K562 (cell line): ENCODE results near the gene LTA. TPM values are rescaled to one million over a fixed set of nuclear protein-coding genes. Genes with fewer than 3 reads are reported as not detected.

Experiments used
- ESRRA ChIP-seq: fragments of 450-650 bp; IDR thresholded peaks from 2 replicates; pipeline ENCODE4 v1.6.1; 2014; ENCODE audit warnings: low read depth, mild to moderate bottlenecking, moderate library complexity, borderline replicate concordance
- KAT2B ChIP-seq: IDR thresholded peaks from one replicate; pipeline ENCODE4 v1.6.1; 2012; ENCODE audit warnings: low read depth, mild to moderate bottlenecking, control low read depth, inconsistent platforms, low read length, moderate library complexity
- MAFF ChIP-seq: IDR thresholded peaks from 2 replicates; pipeline ENCODE4 v1.6.1; 2012; ENCODE audit warnings: low read length, improper control_type of control experiment
- MBD2 ChIP-seq: sonication (generic); IDR thresholded peaks from 2 replicates; pipeline ENCODE4 v1.6.1; 2016; ENCODE audit warnings: low read depth, borderline replicate concordance
- MCM5 ChIP-seq: fragments of 450-650 bp; IDR thresholded peaks from 2 replicates; pipeline ENCODE4 v1.6.1; 2016; ENCODE audit warnings: low read depth
- NCOA4 ChIP-seq: fragments of 450-650 bp; IDR thresholded peaks from 2 replicates; pipeline ENCODE4 v1.6.1; 2018; ENCODE audit warnings: mild to moderate bottlenecking; ENCODE audit not compliant: partially characterized antibody
- SIX5 ChIP-seq, 2 experiments: IDR thresholded peaks; 2 replicates each; pipeline ENCODE4 v1.6.1; 2011; ENCODE audit warnings: low read length in 2 of 2, borderline replicate concordance in 1 of 2, low read depth in 1 of 2, mild to moderate bottlenecking in 1 of 2, moderate library complexity in 1 of 2; ENCODE audit not compliant: insufficient read depth in 1 of 2
- SMAD3 ChIP-seq: fragments of 450-650 bp; formaldehyde crosslinking; conservative IDR thresholded peaks from 2 replicates; pipeline ENCODE4 v1.4.0; 2020; ENCODE audit warnings: mild to moderate bottlenecking
- SREBF2 ChIP-seq: sonication (generic); formaldehyde crosslinking; IDR thresholded peaks from 2 replicates; pipeline ENCODE4 v1.4.0; 2020; ENCODE audit warnings: mild to moderate bottlenecking, missing genetic modification reagents
- TCF3 ChIP-seq: sonication (generic); formaldehyde crosslinking; IDR thresholded peaks from 2 replicates; pipeline ENCODE4 v1.4.0; 2020; ENCODE audit warnings: mild to moderate bottlenecking, missing genetic modification reagents
- ZNF140 ChIP-seq: fragments of 250-450 bp; sonication (Bioruptor Pico); IDR thresholded peaks from 2 replicates; pipeline ENCODE4 v1.8.0; 2021; ENCODE audit warnings: moderate library complexity, mild to moderate bottlenecking, inconsistent platforms
- ZNF143 ChIP-seq: sonication (generic); formaldehyde crosslinking; IDR thresholded peaks from 2 replicates; pipeline ENCODE4 v1.9.0; 2022; ENCODE audit warnings: mild to moderate bottlenecking, missing genetic modification reagents
- ZNF282 ChIP-seq: sonication (generic); formaldehyde crosslinking; IDR thresholded peaks from 2 replicates; pipeline ENCODE4 v1.8.1; 2023; ENCODE audit warnings: missing genetic modification reagents
- ZNF3 ChIP-seq: fragments of 250-450 bp; sonication (Bioruptor Pico); IDR thresholded peaks from 2 replicates; pipeline ENCODE4 v1.5.0; 2021; ENCODE audit warnings: mild to moderate bottlenecking, moderate library complexity
- ZNF444 ChIP-seq: fragments of 250-450 bp; sonication (Bioruptor Pico); IDR thresholded peaks from 2 replicates; pipeline ENCODE4 v1.4.0; 2020; ENCODE audit warnings: mild to moderate bottlenecking, moderate library complexity
- polyA plus RNA-seq, 8 experiments: library from polyadenylated mRNA; depleted of rRNA in 4 of 8; stranded (reverse) in 5 of 8; unstranded in 3 of 8; fragments of >200 nt; fragmentation: Nextera tagmentation in 2 of 8; fragmentation: Illumina TruSeq in 1 of 8; extraction: Ambion mirVana in 2 of 8; extraction: Trizol in 1 of 8; gene quantifications; 2 replicates each; pipeline versions ENCODE4 v1.2.1 to v1.2.3, GENCODE V29; 2011 to 2014; ENCODE audit warnings: inconsistent platforms in 1 of 8, missing spikeins in 1 of 8
- total RNA-seq, 7 experiments: library from RNA; depleted of rRNA in 6 of 7; stranded (reverse); fragments of >200 nt in 6 of 7; fragmentation: Illumina TruSeq in 2 of 7; extraction: Trizol in 2 of 7; gene quantifications; 2 replicates each; pipeline versions ENCODE4 v1.2.1 to v1.2.3, GENCODE V29; 2011 to 2021; ENCODE audit warnings: low replicate concordance in 1 of 7
- TF ChIP-seq, protein P1 (sequence below), 2 experiments: fragments of 450-650 bp; conservative IDR thresholded peaks; 2 replicates each; pipeline ENCODE4 v1.6.1; 2017; ENCODE audit warnings: mild to moderate bottlenecking in 2 of 2, moderate library complexity in 2 of 2
- TF ChIP-seq, protein P2 (sequence below): sonication (generic); formaldehyde crosslinking; IDR thresholded peaks from 2 replicates; pipeline ENCODE4 v1.8.1; 2023; ENCODE audit warnings: mild to moderate bottlenecking, missing genetic modification reagents
- TF ChIP-seq, protein P3 (sequence below): fragments of 200-800 bp; sonication (Bioruptor generic); IDR thresholded peaks from 2 replicates; pipeline ENCODE4 v1.6.1; 2016; ENCODE audit warnings: missing genetic modification characterization, missing compliant biosample characterization

The LTA gene
- total and polyA plus RNA-seq, 9 of the 15 experiments (the other 6 are each of a cell fraction or from before 2014, with no cell fraction given) = 0.80 TPM; not detected in 8

DNA sequence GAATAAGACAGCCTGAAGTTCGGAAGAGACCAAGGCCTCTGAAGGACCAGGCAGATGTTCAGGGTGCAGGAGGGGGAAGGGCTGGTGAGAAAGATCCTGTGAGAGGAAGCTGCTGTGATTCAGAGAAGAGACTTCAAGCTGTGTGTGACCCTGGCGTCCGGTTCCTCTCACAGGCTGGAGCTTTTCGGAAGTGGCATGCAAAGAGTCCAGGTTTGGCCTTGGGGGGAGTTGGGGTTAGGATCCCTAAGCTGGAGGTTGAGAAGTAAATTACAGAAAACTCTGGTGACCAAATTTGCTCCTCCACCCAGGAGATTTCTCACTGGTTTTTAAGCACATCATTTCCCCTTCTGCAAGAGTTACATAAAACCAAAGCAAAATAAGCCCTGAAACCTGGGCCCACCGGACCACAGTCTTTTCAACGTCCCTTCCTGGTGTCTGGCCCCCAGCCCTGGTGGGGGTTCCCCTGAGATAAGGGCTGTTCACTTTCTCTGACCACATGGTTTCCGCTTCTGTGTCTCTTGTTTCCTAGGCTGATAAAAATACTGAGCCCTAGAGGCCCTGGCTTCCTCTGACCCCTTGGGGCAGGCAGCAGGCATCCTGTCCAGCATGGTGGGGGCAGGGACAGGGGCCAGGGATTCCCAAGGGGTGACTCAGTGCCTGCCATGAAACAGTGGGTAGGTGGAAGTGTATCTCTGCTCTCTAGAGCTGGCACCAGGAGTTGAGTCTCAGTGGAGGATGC lies 12.0 kb upstream of the LTA start (continued):
- TF ChIP-seq ZNF3 (CRISPR knock-in tag) (no peak), KAT2B (no peak), ZNF444 (CRISPR knock-in tag) (no peak), TCF3 (peak; percentile 55), MBD2 (peak; percentile 6; the same call in 1 of the 2 replicates), SIX5 (IDR thresholded peaks at IDR 0.05; ENCODE audit: borderline replicate concordance in 1 of 2, insufficient read depth in 1 of 2, low read depth in 1 of 2, low read length in 2 of 2) (no peak), ESRRA (no peak), NCOA4 (no peak), MCM5 (no peak), ZNF282 (no peak), MAFF (no peak), SREBF2 (CRISPR knock-in tag) (no peak), SMAD3 (CRISPR knock-in tag) (peak; percentile 44; the same call in 1 of the 2 replicates), ZNF143 (CRISPR knock-in tag) (no peak), ZNF140 (no peak)
- TF ChIP-seq, protein P1, sequence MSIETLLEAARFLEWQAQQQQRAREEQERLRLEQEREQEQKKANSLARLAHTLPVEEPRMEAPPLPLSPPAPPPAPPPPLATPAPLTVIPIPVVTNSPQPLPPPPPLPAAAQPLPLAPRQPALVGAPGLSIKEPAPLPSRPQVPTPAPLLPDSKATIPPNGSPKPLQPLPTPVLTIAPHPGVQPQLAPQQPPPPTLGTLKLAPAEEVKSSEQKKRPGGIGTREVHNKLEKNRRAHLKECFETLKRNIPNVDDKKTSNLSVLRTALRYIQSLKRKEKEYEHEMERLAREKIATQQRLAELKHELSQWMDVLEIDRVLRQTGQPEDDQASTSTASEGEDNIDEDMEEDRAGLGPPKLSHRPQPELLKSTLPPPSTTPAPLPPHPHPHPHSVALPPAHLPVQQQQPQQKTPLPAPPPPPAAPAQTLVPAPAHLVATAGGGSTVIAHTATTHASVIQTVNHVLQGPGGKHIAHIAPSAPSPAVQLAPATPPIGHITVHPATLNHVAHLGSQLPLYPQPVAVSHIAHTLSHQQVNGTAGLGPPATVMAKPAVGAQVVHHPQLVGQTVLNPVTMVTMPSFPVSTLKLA (conservative IDR thresholded peaks at IDR 0.05) = peak; percentile 69 to 84
- TF ChIP-seq, protein P2, sequence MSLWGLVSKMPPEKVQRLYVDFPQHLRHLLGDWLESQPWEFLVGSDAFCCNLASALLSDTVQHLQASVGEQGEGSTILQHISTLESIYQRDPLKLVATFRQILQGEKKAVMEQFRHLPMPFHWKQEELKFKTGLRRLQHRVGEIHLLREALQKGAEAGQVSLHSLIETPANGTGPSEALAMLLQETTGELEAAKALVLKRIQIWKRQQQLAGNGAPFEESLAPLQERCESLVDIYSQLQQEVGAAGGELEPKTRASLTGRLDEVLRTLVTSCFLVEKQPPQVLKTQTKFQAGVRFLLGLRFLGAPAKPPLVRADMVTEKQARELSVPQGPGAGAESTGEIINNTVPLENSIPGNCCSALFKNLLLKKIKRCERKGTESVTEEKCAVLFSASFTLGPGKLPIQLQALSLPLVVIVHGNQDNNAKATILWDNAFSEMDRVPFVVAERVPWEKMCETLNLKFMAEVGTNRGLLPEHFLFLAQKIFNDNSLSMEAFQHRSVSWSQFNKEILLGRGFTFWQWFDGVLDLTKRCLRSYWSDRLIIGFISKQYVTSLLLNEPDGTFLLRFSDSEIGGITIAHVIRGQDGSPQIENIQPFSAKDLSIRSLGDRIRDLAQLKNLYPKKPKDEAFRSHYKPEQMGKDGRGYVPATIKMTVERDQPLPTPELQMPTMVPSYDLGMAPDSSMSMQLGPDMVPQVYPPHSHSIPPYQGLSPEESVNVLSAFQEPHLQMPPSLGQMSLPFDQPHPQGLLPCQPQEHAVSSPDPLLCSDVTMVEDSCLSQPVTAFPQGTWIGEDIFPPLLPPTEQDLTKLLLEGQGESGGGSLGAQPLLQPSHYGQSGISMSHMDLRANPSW = no peak
- TF ChIP-seq, protein P3, sequence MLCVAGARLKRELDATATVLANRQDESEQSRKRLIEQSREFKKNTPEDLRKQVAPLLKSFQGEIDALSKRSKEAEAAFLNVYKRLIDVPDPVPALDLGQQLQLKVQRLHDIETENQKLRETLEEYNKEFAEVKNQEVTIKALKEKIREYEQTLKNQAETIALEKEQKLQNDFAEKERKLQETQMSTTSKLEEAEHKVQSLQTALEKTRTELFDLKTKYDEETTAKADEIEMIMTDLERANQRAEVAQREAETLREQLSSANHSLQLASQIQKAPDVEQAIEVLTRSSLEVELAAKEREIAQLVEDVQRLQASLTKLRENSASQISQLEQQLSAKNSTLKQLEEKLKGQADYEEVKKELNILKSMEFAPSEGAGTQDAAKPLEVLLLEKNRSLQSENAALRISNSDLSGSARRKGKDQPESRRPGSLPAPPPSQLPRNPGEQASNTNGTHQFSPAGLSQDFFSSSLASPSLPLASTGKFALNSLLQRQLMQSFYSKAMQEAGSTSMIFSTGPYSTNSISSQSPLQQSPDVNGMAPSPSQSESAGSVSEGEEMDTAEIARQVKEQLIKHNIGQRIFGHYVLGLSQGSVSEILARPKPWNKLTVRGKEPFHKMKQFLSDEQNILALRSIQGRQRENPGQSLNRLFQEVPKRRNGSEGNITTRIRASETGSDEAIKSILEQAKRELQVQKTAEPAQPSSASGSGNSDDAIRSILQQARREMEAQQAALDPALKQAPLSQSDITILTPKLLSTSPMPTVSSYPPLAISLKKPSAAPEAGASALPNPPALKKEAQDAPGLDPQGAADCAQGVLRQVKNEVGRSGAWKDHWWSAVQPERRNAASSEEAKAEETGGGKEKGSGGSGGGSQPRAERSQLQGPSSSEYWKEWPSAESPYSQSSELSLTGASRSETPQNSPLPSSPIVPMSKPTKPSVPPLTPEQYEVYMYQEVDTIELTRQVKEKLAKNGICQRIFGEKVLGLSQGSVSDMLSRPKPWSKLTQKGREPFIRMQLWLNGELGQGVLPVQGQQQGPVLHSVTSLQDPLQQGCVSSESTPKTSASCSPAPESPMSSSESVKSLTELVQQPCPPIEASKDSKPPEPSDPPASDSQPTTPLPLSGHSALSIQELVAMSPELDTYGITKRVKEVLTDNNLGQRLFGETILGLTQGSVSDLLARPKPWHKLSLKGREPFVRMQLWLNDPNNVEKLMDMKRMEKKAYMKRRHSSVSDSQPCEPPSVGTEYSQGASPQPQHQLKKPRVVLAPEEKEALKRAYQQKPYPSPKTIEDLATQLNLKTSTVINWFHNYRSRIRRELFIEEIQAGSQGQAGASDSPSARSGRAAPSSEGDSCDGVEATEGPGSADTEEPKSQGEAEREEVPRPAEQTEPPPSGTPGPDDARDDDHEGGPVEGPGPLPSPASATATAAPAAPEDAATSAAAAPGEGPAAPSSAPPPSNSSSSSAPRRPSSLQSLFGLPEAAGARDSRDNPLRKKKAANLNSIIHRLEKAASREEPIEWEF (CRISPR knock-in tag) = no peak
